ENCODE results near the gene CRX.

GRCh38 chr19:47839913-47840312 lies 18.2 kb downstream of the CRX start:
- TF ChIP-seq, protein P1, sequence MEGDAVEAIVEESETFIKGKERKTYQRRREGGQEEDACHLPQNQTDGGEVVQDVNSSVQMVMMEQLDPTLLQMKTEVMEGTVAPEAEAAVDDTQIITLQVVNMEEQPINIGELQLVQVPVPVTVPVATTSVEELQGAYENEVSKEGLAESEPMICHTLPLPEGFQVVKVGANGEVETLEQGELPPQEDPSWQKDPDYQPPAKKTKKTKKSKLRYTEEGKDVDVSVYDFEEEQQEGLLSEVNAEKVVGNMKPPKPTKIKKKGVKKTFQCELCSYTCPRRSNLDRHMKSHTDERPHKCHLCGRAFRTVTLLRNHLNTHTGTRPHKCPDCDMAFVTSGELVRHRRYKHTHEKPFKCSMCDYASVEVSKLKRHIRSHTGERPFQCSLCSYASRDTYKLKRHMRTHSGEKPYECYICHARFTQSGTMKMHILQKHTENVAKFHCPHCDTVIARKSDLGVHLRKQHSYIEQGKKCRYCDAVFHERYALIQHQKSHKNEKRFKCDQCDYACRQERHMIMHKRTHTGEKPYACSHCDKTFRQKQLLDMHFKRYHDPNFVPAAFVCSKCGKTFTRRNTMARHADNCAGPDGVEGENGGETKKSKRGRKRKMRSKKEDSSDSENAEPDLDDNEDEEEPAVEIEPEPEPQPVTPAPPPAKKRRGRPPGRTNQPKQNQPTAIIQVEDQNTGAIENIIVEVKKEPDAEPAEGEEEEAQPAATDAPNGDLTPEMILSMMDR (IDR thresholded peaks at IDR 0.05; ENCODE audit: low read length) = no peak
- no peak for TF ChIP-seq EZH2 (optimal IDR thresholded peaks at IDR 0.05; ENCODE audit: low read depth, low read length)
